ENCODE measurements around the gene BTBD2. TPM values are rescaled to one million over a fixed set of nuclear protein-coding genes. Genes with fewer than 3 reads are reported as not detected.
A peak's percentile ranks its signal among the peaks of the same experiment; 100 is the strongest.

Gene BTBD2
- total and polyA plus RNA-seq, 2 donors (not counting 1 experiment from before 2014, with no cell fraction given), result 75.2 to 85.6 TPM

GRCh38 chr19:2043961-2044708 is 28.6 kb upstream of the BTBD2 start:
- H3K27ac Mint-ChIP-seq, result peak overlapping the region; percentile 85
- peak overlapping the region; percentile 62 to 78 for H3K27ac ChIP-seq (ENCODE audit: low read length in 2 of 2)
- POLR2A ChIA-PET, result interaction anchor here (0.5 to 7.4 kb wide), 7 partner anchors 10 to 124 kb away, joined by 3 to 69 read pairs (median 5); no protein-coding TSS in a partner anchor
- no peak overlapping the region for H2AFZ ChIP-seq (ENCODE audit: insufficient read depth, low read depth, low read length, poor library complexity, severe bottlenecking)
- H3K9me3 ChIP-seq (ENCODE audit: control extremely low read depth in 1 of 3, control insufficient read depth in 2 of 3, insufficient read depth in 1 of 3, low read length in 2 of 3), result peaks cover 0 to 3% (median 0%) of the 10 kb centered on the region in 3 donors
- no peak for ATAC-seq (ENCODE audit: low read depth)
- no peaks in the 10 kb centered on the region for H3K27me3 ChIP-seq (replicated peaks in 1 of 4; ENCODE audit: control extremely low read depth in 1 of 4, control insufficient read depth in 3 of 4, insufficient read depth in 4 of 4, low read length in 3 of 4)
- H3K27me3 Mint-ChIP-seq, result no peaks in the 10 kb centered on the region
- no peaks in the 10 kb centered on the region for H3K9me3 Mint-ChIP-seq (ENCODE audit: insufficient read depth)
- WGBS (ENCODE audit: insufficient coverage), result 73% methylated on average over 10 of the region's 11 CpGs
- peaks cover 0 to 88% of the 10 kb centered on the region in 2 experiments for H3K36me3 ChIP-seq (replicated peaks in 1 of 2; ENCODE audit: control extremely low read depth in 1 of 2, control insufficient read depth in 1 of 2, extremely low read depth in 1 of 2, insufficient read depth in 2 of 2, low read length in 1 of 2)
- H3K4me2 ChIP-seq (replicated peaks; ENCODE audit: low read depth, low read length, poor library complexity, severe bottlenecking), result peak overlapping the region; percentile 92
- intact Hi-C loops (cut with micrococcal nuclease), result loop anchor here (2.0 kb wide), 1 partner anchor 25 kb away; no protein-coding TSS in a partner anchor
- CTCF ChIA-PET, result interaction anchor here (0.8 kb wide), 1 partner anchor 26 kb away, joined by 5 read pairs; no protein-coding TSS in a partner anchor
- peaks cover 77 to 86% of the 10 kb centered on the region in 2 donors for H3K4me1 ChIP-seq (ENCODE audit: control insufficient read depth in 2 of 2, insufficient read depth in 2 of 2, low read length in 2 of 2)
- H3K4me3 Mint-ChIP-seq, result peak overlapping the region; percentile 69
- no peak overlapping the region for H3K9ac ChIP-seq (ENCODE audit: low read length)
- no peak overlapping the region for H3K4me3 ChIP-seq (ENCODE audit: control extremely low read depth in 1 of 5, extremely low read depth in 1 of 5, insufficient read depth in 1 of 5, low read depth in 2 of 5, low read length in 4 of 5)
- peak; percentile 77 for DNase-seq
- H4K20me1 ChIP-seq (ENCODE audit: control insufficient read depth, insufficient read depth, low read length, poor library complexity, severe bottlenecking), result peaks cover 96% of the 10 kb centered on the region
- peaks cover 69% of the 10 kb centered on the region for H3K4me1 Mint-ChIP-seq
- TF ChIP-seq CTCF (IDR thresholded peaks at IDR 0.05), result no peak
- TF ChIP-seq EZH2 (IDR thresholded peaks at IDR 0.05; ENCODE audit: borderline replicate concordance, insufficient read depth, low read depth, low read length, poor library complexity, severe bottlenecking), result no peak
- peaks cover 86% of the 10 kb centered on the region for H3K79me2 ChIP-seq (ENCODE audit: control insufficient read depth, insufficient read depth, low read length)

GRCh38 chr19:2043251-2043641 is 27.7 kb upstream of the BTBD2 start:
- no peaks in the 10 kb centered on the region for H3K27me3 Mint-ChIP-seq
- H3K4me1 Mint-ChIP-seq, result peaks cover 66% of the 10 kb centered on the region
- H3K36me3 ChIP-seq (replicated peaks in 1 of 2; ENCODE audit: control extremely low read depth in 1 of 2, control insufficient read depth in 1 of 2, extremely low read depth in 1 of 2, insufficient read depth in 2 of 2, low read length in 1 of 2), result peaks cover 0 to 88% of the 10 kb centered on the region in 2 experiments
- peaks cover 0 to 3% (median 0%) of the 10 kb centered on the region in 3 donors for H3K9me3 ChIP-seq (ENCODE audit: control extremely low read depth in 1 of 3, control insufficient read depth in 2 of 3, insufficient read depth in 1 of 3, low read length in 2 of 3)
- peaks cover 68 to 77% of the 10 kb centered on the region in 2 donors for H3K4me1 ChIP-seq (ENCODE audit: control insufficient read depth in 2 of 2, insufficient read depth in 2 of 2, low read length in 2 of 2)
- H3K9me3 Mint-ChIP-seq (ENCODE audit: insufficient read depth), result no peaks in the 10 kb centered on the region
- DNase-seq (no peak), ATAC-seq (ENCODE audit: low read depth) (no peak)
- peaks cover 95% of the 10 kb centered on the region for H4K20me1 ChIP-seq (ENCODE audit: control insufficient read depth, insufficient read depth, low read length, poor library complexity, severe bottlenecking)
- peak overlapping the region; percentile 64 for H3K4me3 Mint-ChIP-seq
- H3K27ac ChIP-seq (ENCODE audit: low read length in 2 of 2), result peak overlapping the region; percentile 98 to 99
- no peak overlapping the region for H3K4me3 ChIP-seq (ENCODE audit: control extremely low read depth in 1 of 5, extremely low read depth in 1 of 5, insufficient read depth in 1 of 5, low read depth in 2 of 5, low read length in 4 of 5)
- POLR2A ChIA-PET, result interaction anchor here (0.5 to 7.4 kb wide), 9 partner anchors 19 to 210 kb away, joined by 3 to 69 read pairs (median 4); no protein-coding TSS in a partner anchor
- no peak for TF ChIP-seq EZH2 (IDR thresholded peaks at IDR 0.05; ENCODE audit: borderline replicate concordance, insufficient read depth, low read depth, low read length, poor library complexity, severe bottlenecking)
- no peak for TF ChIP-seq CTCF (IDR thresholded peaks at IDR 0.05)
- H3K9ac ChIP-seq (ENCODE audit: low read length), result no peak overlapping the region
- 88% methylated on average over 9 of the region's 9 CpGs for WGBS (ENCODE audit: insufficient coverage)
- peak overlapping the region; percentile 92 for H3K4me2 ChIP-seq (replicated peaks; ENCODE audit: low read depth, low read length, poor library complexity, severe bottlenecking)
- CTCF ChIA-PET, result interaction anchor here (1.0 to 1.8 kb wide), 6 partner anchors 29 to 179 kb away, joined by 3 to 5 read pairs (median 4); no protein-coding TSS in a partner anchor
- no peaks in the 10 kb centered on the region for H3K27me3 ChIP-seq (replicated peaks in 1 of 4; ENCODE audit: control extremely low read depth in 1 of 4, control insufficient read depth in 3 of 4, insufficient read depth in 4 of 4, low read length in 3 of 4)
- peaks cover 77% of the 10 kb centered on the region for H3K79me2 ChIP-seq (ENCODE audit: control insufficient read depth, insufficient read depth, low read length)
- H2AFZ ChIP-seq (ENCODE audit: insufficient read depth, low read depth, low read length, poor library complexity, severe bottlenecking), result no peak overlapping the region
- peak overlapping the region; percentile 82 for H3K27ac Mint-ChIP-seq
- intact Hi-C loops (cut with micrococcal nuclease), result loop anchor here (2.0 kb wide), 1 partner anchor 24 kb away; no protein-coding TSS in a partner anchor

All from B cell (primary cell).